ENCODE measurements around the gene SELE.

SELE gene

DNA sequence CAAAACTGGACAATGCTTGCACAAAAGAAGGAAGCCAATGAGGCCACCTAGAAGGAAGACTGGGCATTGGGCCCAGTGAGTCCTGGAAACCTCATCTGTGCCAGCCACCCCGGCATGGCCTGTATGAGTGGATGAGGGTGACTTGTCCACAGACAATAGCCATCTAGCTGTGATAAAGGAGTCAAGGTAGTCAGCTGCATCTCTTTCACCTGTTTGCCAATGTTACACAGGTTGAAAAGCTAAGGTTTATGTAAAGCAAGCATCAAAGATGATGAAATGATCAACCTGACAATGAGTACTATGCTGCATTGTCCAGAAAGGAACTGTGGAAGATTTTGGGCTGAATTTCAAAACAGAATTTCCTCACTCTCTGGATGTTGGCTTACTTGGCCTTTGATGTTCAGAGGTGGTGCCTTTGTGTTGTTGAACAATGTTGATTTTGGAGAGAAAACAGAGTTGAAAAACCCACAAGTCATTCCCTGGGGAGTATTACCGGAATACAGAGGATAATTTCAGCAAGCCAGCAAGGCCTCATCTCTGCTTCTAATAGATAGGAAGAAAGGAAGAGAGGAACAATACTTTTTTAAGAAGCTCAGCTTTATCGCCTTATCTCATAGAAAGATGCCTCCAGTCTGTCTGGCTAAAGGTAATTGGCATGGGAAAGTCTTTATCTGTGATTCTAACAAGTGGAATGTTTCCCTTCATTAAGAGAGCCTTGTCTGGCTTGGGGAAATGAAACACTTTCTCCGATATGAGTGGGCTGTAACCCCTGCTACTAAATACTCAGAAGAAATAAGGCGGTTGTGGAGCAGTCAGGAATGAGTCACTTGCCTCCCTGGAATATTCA, 11.4 kb upstream of the SELE start:
- DNase-seq (ENCODE audit: low spot score): no peak
- peak overlapping the region in 1 of 2 donors; percentile 5 for H3K27ac ChIP-seq
- TF ChIP-seq, protein P1, sequence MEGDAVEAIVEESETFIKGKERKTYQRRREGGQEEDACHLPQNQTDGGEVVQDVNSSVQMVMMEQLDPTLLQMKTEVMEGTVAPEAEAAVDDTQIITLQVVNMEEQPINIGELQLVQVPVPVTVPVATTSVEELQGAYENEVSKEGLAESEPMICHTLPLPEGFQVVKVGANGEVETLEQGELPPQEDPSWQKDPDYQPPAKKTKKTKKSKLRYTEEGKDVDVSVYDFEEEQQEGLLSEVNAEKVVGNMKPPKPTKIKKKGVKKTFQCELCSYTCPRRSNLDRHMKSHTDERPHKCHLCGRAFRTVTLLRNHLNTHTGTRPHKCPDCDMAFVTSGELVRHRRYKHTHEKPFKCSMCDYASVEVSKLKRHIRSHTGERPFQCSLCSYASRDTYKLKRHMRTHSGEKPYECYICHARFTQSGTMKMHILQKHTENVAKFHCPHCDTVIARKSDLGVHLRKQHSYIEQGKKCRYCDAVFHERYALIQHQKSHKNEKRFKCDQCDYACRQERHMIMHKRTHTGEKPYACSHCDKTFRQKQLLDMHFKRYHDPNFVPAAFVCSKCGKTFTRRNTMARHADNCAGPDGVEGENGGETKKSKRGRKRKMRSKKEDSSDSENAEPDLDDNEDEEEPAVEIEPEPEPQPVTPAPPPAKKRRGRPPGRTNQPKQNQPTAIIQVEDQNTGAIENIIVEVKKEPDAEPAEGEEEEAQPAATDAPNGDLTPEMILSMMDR (IDR thresholded peaks at IDR 0.05): no peak
- no peak overlapping the region for H3K4me3 ChIP-seq

DNA sequence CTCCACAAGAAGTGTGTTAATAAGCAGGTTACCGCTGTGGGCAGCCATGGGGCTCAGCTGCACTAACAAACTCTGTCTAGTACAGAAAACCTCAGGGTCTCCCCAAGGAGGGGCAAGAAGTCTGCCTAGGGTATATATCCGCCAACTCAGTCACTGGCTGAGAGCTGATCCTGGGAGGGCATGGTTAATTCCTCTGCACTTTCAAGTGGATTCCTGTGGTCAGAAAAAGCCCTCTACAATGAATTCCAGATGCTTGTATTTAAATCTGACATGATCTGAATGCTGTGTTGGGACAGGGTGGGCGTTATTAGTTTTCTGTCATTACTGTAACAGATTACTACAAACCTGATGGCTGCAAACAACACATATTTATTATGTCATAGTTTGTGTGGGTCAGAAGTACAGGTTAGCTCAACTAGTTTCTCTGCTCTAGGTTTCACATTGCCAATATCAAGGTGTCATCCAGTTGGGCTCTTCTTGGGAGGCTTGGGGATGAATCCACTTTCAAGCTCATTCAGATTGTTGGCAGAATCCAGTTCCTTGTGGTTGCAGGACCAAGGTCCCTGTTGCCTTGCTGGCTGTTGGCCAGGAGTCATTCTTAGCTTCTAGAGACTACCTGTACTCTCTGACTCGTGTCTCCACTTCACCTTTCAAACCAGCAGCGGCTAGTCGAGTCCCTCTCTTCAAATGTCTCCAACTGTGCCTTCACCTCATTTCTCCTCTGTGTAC, 8.0 kb upstream of the SELE start:
- TF ChIP-seq, protein P1 (IDR thresholded peaks at IDR 0.05): no peak
- no peak for DNase-seq (ENCODE audit: low spot score)
- H3K27ac ChIP-seq: no peak overlapping the region
- H3K4me3 ChIP-seq: no peak overlapping the region

- no peak for DNase-seq (ENCODE audit: low spot score)
- no peak overlapping the region for H3K4me3 ChIP-seq
- H3K27ac ChIP-seq: peak overlapping the region in 1 of 2 donors; percentile 33
- TF ChIP-seq, protein P1 (IDR thresholded peaks at IDR 0.05): no peak
Observed at GRCh38 chr1:169739980-169740379, 6.1 kb upstream of the SELE start.

- no peak overlapping the region for H3K4me3 ChIP-seq
- DNase-seq (ENCODE audit: low spot score): no peak
- TF ChIP-seq, protein P1 (IDR thresholded peaks at IDR 0.05): no peak
- no peak overlapping the region for H3K27ac ChIP-seq
Observed at GRCh38 chr1:169731446-169731845, 2.4 kb downstream of the SELE start.

DNA sequence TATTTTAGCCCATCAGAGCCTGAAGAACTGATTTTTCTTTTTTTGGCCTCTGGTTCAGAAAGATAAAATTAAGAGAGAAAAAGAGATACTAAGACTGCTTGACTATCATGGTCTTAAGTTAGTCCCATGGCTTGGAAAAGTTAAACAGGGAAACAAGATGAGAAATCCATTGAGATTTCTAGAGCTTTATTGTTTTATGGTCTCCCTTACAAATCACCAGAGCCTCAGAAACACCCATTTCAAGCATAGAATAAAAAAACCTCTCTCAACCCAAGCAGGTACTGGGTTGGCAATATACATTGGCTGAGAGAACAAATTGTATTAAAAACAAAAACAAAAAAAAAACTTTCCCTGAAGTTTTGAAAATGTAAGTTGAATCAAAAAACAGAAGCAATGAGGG, 3.9 kb downstream of the SELE start:
- TF ChIP-seq, protein P1 (IDR thresholded peaks at IDR 0.05): no peak
- no peak for DNase-seq (ENCODE audit: low spot score)
- Histone ChIP-seq H3K4me3 (no peak overlapping the region), H3K27ac (no peak overlapping the region)

DNA sequence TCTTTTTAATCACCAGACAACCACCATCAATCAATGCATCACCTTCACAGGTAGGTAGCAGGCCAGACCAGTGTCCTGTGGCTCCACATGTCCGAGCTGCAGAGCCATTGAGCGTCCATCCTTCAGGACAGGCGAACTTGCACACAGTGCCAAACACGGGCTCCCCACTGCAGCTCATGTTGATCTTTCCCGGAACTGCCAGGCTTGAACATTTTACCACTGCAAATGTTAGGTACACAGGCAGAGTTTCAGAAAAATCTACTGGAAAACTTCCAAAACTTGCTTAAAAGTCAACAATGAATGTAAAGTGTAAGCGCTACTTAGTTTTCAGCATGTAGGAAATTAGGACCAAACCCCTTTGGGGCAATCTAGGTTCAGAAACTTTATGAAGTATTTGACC, 6.6 kb downstream of the SELE start:
- Histone ChIP-seq H3K27ac (no peak overlapping the region), H3K4me3 (no peak overlapping the region)
- DNase-seq (ENCODE audit: low spot score): no peak
- TF ChIP-seq, protein P1 (IDR thresholded peaks at IDR 0.05): no peak
